OCI-LY7 (cell line): ENCODE data around the gene CELF1.

Source experiments
- EZH2phosphoT487 ChIP-seq: fragments of 200-600 bp; sonication (generic); IDR thresholded peaks from 2 replicates; pipeline ENCODE4 v1.6.1; 2018; ENCODE audit warnings: low read depth, borderline replicate concordance, mild to moderate bottlenecking, mixed run types, antibody characterized with exemption, low read length, moderate library complexity, mixed read lengths
- TF ChIP-seq, protein P1 (sequence below): fragments of 200-600 bp; sonication (generic); conservative IDR thresholded peaks from 2 replicates; pipeline ENCODE4 v1.5.1; 2014; ENCODE audit warnings: mild to moderate bottlenecking, antibody characterized with exemption, low read length, moderate library complexity, mixed read lengths

GRCh38 chr11:47480762-47481161 is 72.2 kb downstream of the CELF1 start:
- TF ChIP-seq, protein P1, sequence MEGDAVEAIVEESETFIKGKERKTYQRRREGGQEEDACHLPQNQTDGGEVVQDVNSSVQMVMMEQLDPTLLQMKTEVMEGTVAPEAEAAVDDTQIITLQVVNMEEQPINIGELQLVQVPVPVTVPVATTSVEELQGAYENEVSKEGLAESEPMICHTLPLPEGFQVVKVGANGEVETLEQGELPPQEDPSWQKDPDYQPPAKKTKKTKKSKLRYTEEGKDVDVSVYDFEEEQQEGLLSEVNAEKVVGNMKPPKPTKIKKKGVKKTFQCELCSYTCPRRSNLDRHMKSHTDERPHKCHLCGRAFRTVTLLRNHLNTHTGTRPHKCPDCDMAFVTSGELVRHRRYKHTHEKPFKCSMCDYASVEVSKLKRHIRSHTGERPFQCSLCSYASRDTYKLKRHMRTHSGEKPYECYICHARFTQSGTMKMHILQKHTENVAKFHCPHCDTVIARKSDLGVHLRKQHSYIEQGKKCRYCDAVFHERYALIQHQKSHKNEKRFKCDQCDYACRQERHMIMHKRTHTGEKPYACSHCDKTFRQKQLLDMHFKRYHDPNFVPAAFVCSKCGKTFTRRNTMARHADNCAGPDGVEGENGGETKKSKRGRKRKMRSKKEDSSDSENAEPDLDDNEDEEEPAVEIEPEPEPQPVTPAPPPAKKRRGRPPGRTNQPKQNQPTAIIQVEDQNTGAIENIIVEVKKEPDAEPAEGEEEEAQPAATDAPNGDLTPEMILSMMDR: no peak
- no peak for TF ChIP-seq EZH2phosphoT487
